ENCODE measurements around the gene SHCBP1.
"Not testable (repeated sequence)": the region's sequence is repeated elsewhere in the genome, so short reads cannot be mapped to it uniquely, and the experiment has no call there.

The SHCBP1 gene

GRCh38 chr16:46569231-46569735, 51.9 kb downstream of the SHCBP1 start:
- H3K4me1 ChIP-seq = no peaks in the 10 kb centered on the region
- no peak for TF ChIP-seq CTCF (IDR thresholded peaks at IDR 0.05; ENCODE audit: low read depth, low read length)
- H3K27me3 ChIP-seq = peaks cover 11% of the 10 kb centered on the region; the same call in 1 of the 2 replicates
- no peaks in the 10 kb centered on the region for H3K36me3 ChIP-seq
- H3K9me3 ChIP-seq = no peaks in the 10 kb centered on the region
- DNase-seq = no peak
- no peak overlapping the region for H3K4me3 ChIP-seq (ENCODE audit: low read depth, low read length)

GRCh38 chr16:46568472-46569230, 52.5 kb downstream of the SHCBP1 start:
- no peak for TF ChIP-seq CTCF (IDR thresholded peaks at IDR 0.05; ENCODE audit: low read depth, low read length)
- H3K4me1 ChIP-seq = no peaks in the 10 kb centered on the region
- no peak for DNase-seq
- no peaks in the 10 kb centered on the region for H3K9me3 ChIP-seq
- no peak overlapping the region for H3K4me3 ChIP-seq (ENCODE audit: low read depth, low read length)
- no peaks in the 10 kb centered on the region for H3K36me3 ChIP-seq
- H3K27me3 ChIP-seq = peaks cover 12% of the 10 kb centered on the region

GRCh38 chr16:46562979-46563378, 58.2 kb downstream of the SHCBP1 start:
- H3K36me3 ChIP-seq = no peaks in the 10 kb centered on the region
- no peaks in the 10 kb centered on the region for H3K4me1 ChIP-seq
- H3K4me3 ChIP-seq (ENCODE audit: low read depth, low read length) = no peak overlapping the region
- no peaks in the 10 kb centered on the region for H3K9me3 ChIP-seq
- DNase-seq = no peak
- H3K27me3 ChIP-seq = peaks cover 27% of the 10 kb centered on the region
- TF ChIP-seq CTCF (IDR thresholded peaks at IDR 0.05; ENCODE audit: low read depth, low read length) = no peak

GRCh38 chr16:46558018-46558417, 63.2 kb downstream of the SHCBP1 start:
- Histone ChIP-seq H3K36me3 (no peaks in the 10 kb centered on the region), H3K4me3 (ENCODE audit: low read depth, low read length) (no peak overlapping the region), H3K27me3 (peaks cover 15% of the 10 kb centered on the region; the same call in 1 of the 2 replicates), H3K9me3 (no peaks in the 10 kb centered on the region), H3K4me1 (no peaks in the 10 kb centered on the region)
- DNase-seq = no peak
- no peak for TF ChIP-seq CTCF (IDR thresholded peaks at IDR 0.05; ENCODE audit: low read depth, low read length)

GRCh38 chr16:46555951-46556350, 65.2 kb downstream of the SHCBP1 start:
- Histone ChIP-seq H3K4me3 (ENCODE audit: low read depth, low read length) (no peak overlapping the region), H3K4me1 (no peaks in the 10 kb centered on the region), H3K36me3 (no peaks in the 10 kb centered on the region), H3K27me3 (peaks cover 7% of the 10 kb centered on the region; the same call in 1 of the 2 replicates), H3K9me3 (no peaks in the 10 kb centered on the region)
- TF ChIP-seq CTCF (IDR thresholded peaks at IDR 0.05; ENCODE audit: low read depth, low read length) = no peak
- DNase-seq = no peak

- not testable (repeated sequence) for H3K27me3 ChIP-seq, H3K36me3 ChIP-seq, H3K9me3 ChIP-seq, H3K4me1 ChIP-seq
- H3K4me3 ChIP-seq (ENCODE audit: low read depth, low read length) = peak overlapping the region; percentile 50
- peak; percentile 94 for TF ChIP-seq CTCF (IDR thresholded peaks at IDR 0.05; ENCODE audit: low read depth, low read length)
- peak; percentile 81 for DNase-seq
These were observed 66.7 kb downstream of the SHCBP1 start for GRCh38 chr16:46554435-46554834.

All from BE2C (cell line).